ENCODE results near the gene TRIM54.

GRCh38 chr2:27251766-27252165, 30.5 kb upstream of the TRIM54 start:
- TF ChIP-seq TAF1 (IDR thresholded peaks at IDR 0.05; ENCODE audit: low read depth, low read length) (no peak), SPI1 (IDR thresholded peaks at IDR 0.05; ENCODE audit: low read depth, low read length) (no peak), POLR2A (IDR thresholded peaks at IDR 0.05; ENCODE audit: low read depth, low read length) (no peak), POLR2AphosphoS5 (IDR thresholded peaks at IDR 0.05; ENCODE audit: low read depth, low read length) (no peak)

Measured in GM12891 (cell line).